HEK293 (cell line): ENCODE data around the gene CAT.

ENCODE experiments used
- CTCF ChIA-PET: fragments of 350-600 bp; formaldehyde crosslinking; extraction: SDS; loops from one replicate; lab custom pipeline; 2021; ENCODE audit warnings: antibody characterized with exemption; lab: Yijun Ruan, JAX
- POLR2A ChIA-PET: fragments of 300-600 bp; formaldehyde crosslinking; extraction: SDS; loops from one replicate; lab custom pipeline; 2020; ENCODE audit warnings: antibody characterized with exemption, inconsistent platforms; lab: Yijun Ruan, JAX
- H3K27ac ChIP-seq: fragments of 200-500 bp; sonication (Bioruptor generic); 2 replicates; pipeline ENCODE4 v1.5.1; 2014; ENCODE audit warnings: low read depth, low read length, control low read depth, inconsistent platforms; ENCODE audit errors: extremely low read depth
- H3K36me3 ChIP-seq, 2 experiments: fragments of 200-500 bp in 1 of 2; sonication (Bioruptor generic) in 1 of 2; 1 replicate in 1 of 2; 2 replicates in 1 of 2; pipeline ENCODE4 v1.5.1; 2014 to 2017; ENCODE audit warnings: inconsistent platforms in 2 of 2, low read length in 2 of 2; ENCODE audit not compliant: control insufficient read depth in 2 of 2, insufficient read depth in 1 of 2
- H3K4me1 ChIP-seq: fragments of 200-500 bp; sonication (Bioruptor generic); 2 replicates; pipeline ENCODE4 v1.5.1; 2014; ENCODE audit warnings: mild to moderate bottlenecking, low read length, inconsistent platforms; ENCODE audit not compliant: control insufficient read depth, insufficient read depth
- H3K4me3 ChIP-seq: 2 replicates; pipeline ENCODE4 v1.5.1; 2011; ENCODE audit warnings: low read depth, mild to moderate bottlenecking, control low read depth, low read length, moderate library complexity
- H3K9me3 ChIP-seq: fragments of 200-500 bp; sonication (Bioruptor generic); 2 replicates; pipeline ENCODE4 v1.5.1; 2014; ENCODE audit warnings: low read depth, low read length, inconsistent platforms; ENCODE audit not compliant: control insufficient read depth, insufficient read depth
- ATF2 ChIP-seq: fragments of 450-650 bp; formaldehyde crosslinking; IDR thresholded peaks from 2 replicates; pipeline ENCODE4 v1.5.1; 2016; ENCODE audit warnings: missing biosample characterization, missing genetic modification characterization, low read depth
- GLI4 ChIP-seq: fragments of 450-650 bp; formaldehyde crosslinking; IDR thresholded peaks from 2 replicates; pipeline ENCODE4 v1.5.1; 2016; ENCODE audit warnings: missing biosample characterization, missing genetic modification characterization
- GLIS1 ChIP-seq: fragments of 450-650 bp; formaldehyde crosslinking; IDR thresholded peaks from 2 replicates; pipeline ENCODE4 v1.5.1; 2016; ENCODE audit warnings: missing biosample characterization, missing genetic modification characterization
- GLIS2 ChIP-seq: fragments of 450-650 bp; formaldehyde crosslinking; IDR thresholded peaks from 2 replicates; pipeline ENCODE4 v1.5.1; 2016; ENCODE audit warnings: missing biosample characterization, missing genetic modification characterization
- HOXD13 ChIP-seq: sonication (generic); formaldehyde crosslinking; IDR thresholded peaks from 2 replicates; pipeline ENCODE4 v1.8.0; 2022; ENCODE audit warnings: missing genetic modification reagents, borderline replicate concordance
- KLF1 ChIP-seq: fragments of 450-650 bp; formaldehyde crosslinking; IDR thresholded peaks from 2 replicates; pipeline ENCODE4 v1.5.1; 2016; ENCODE audit warnings: missing biosample characterization, missing genetic modification characterization
- KLF16 ChIP-seq: fragments of 450-650 bp; formaldehyde crosslinking; IDR thresholded peaks from 2 replicates; pipeline ENCODE4 v1.5.1; 2017; ENCODE audit warnings: missing biosample characterization, missing genetic modification characterization
- KLF7 ChIP-seq: fragments of 450-650 bp; formaldehyde crosslinking; IDR thresholded peaks from 2 replicates; pipeline ENCODE4 v1.5.1; 2016; ENCODE audit warnings: missing biosample characterization, missing genetic modification characterization, borderline replicate concordance
- MYNN ChIP-seq: fragments of 450-650 bp; formaldehyde crosslinking; IDR thresholded peaks from 2 replicates; pipeline ENCODE4 v1.5.1; 2016; ENCODE audit warnings: missing biosample characterization, missing genetic modification characterization, borderline replicate concordance
- PRDM6 ChIP-seq: fragments of 450-650 bp; formaldehyde crosslinking; IDR thresholded peaks from 2 replicates; pipeline ENCODE4 v1.5.1; 2017; ENCODE audit warnings: missing biosample characterization, missing genetic modification characterization
- TSHZ1 ChIP-seq: fragments of 450-650 bp; formaldehyde crosslinking; IDR thresholded peaks from 2 replicates; pipeline ENCODE4 v1.5.1; 2016; ENCODE audit warnings: missing biosample characterization, missing genetic modification characterization, borderline replicate concordance
- ZNF280D ChIP-seq: fragments of 450-650 bp; formaldehyde crosslinking; IDR thresholded peaks from 2 replicates; pipeline ENCODE4 v1.5.1; 2016; ENCODE audit warnings: missing biosample characterization, missing genetic modification characterization
- ZNF324 ChIP-seq: fragments of 450-650 bp; formaldehyde crosslinking; IDR thresholded peaks from 2 replicates; pipeline ENCODE4 v1.5.1; 2016; ENCODE audit warnings: missing biosample characterization, missing genetic modification characterization
- ZNF366 ChIP-seq: fragments of 450-650 bp; formaldehyde crosslinking; conservative IDR thresholded peaks from 2 replicates; pipeline ENCODE4 v1.5.1; 2016; ENCODE audit warnings: missing biosample characterization, missing genetic modification characterization
- ZNF37A ChIP-seq: fragments of 450-650 bp; IDR thresholded peaks from 2 replicates; pipeline ENCODE4 v1.5.1; 2018; ENCODE audit warnings: missing biosample characterization, missing genetic modification characterization
- ZNF391 ChIP-seq: fragments of 450-650 bp; formaldehyde crosslinking; IDR thresholded peaks from 2 replicates; pipeline ENCODE4 v1.5.1; 2016; ENCODE audit warnings: low read depth, missing biosample characterization, missing genetic modification characterization, borderline replicate concordance
- ZNF558 ChIP-seq: fragments of 450-650 bp; formaldehyde crosslinking; IDR thresholded peaks from 2 replicates; pipeline ENCODE4 v1.5.1; 2016; ENCODE audit warnings: missing biosample characterization, missing genetic modification characterization
- ZNF600 ChIP-seq: fragments of 450-650 bp; formaldehyde crosslinking; IDR thresholded peaks from 2 replicates; pipeline ENCODE4 v1.5.1; 2016; ENCODE audit warnings: missing biosample characterization, missing genetic modification characterization
- ZNF645 ChIP-seq: fragments of 450-650 bp; formaldehyde crosslinking; IDR thresholded peaks from 2 replicates; pipeline ENCODE4; 2016; ENCODE audit warnings: missing biosample characterization, missing genetic modification characterization
- ZNF654 ChIP-seq: fragments of 450-650 bp; formaldehyde crosslinking; IDR thresholded peaks from 2 replicates; pipeline ENCODE4 v1.5.1; 2016; ENCODE audit warnings: low read depth, missing biosample characterization, missing genetic modification characterization
- ZNF707 ChIP-seq: fragments of 450-650 bp; formaldehyde crosslinking; IDR thresholded peaks from 2 replicates; pipeline ENCODE4 v1.5.1; 2016; ENCODE audit warnings: missing biosample characterization, missing genetic modification characterization
- ZSCAN16 ChIP-seq: fragments of 450-650 bp; formaldehyde crosslinking; IDR thresholded peaks from 2 replicates; pipeline ENCODE4 v1.5.1; 2016; ENCODE audit warnings: missing biosample characterization, missing genetic modification characterization
- ZSCAN5A ChIP-seq: fragments of 450-650 bp; formaldehyde crosslinking; IDR thresholded peaks from 2 replicates; pipeline ENCODE4 v1.5.1; 2016; ENCODE audit warnings: missing biosample characterization, missing genetic modification characterization

Gene CAT

GRCh38 chr11:34451053-34451452, 12.3 kb downstream of the CAT start:
- H3K4me1 ChIP-seq, result no peaks in the 10 kb centered on the region
- no peak for TF ChIP-seq ZSCAN16
- TF ChIP-seq ZNF37A, result no peak
- TF ChIP-seq TSHZ1, result no peak
- TF ChIP-seq ZNF600, result no peak
- TF ChIP-seq ATF2 (tag by site-specific recombination), result no peak
- no peak for TF ChIP-seq ZNF707 (tag by site-specific recombination)
- no peak for TF ChIP-seq KLF1 (tag by site-specific recombination)
- no peak for TF ChIP-seq GLIS2 (tag by site-specific recombination)
- no peak for TF ChIP-seq KLF16 (tag by site-specific recombination)
- TF ChIP-seq ZNF654 (tag by site-specific recombination), result no peak
- no peak for TF ChIP-seq ZNF366
- CTCF ChIA-PET, result interaction anchor here (3.1 kb wide), 1 partner anchor 42 kb away, joined by 8 read pairs; no protein-coding TSS in a partner anchor
- POLR2A ChIA-PET, result interaction anchor here (1.6 kb wide), 1 partner anchor 13 kb away, joined by 3 read pairs; no protein-coding TSS in a partner anchor
- H3K9me3 ChIP-seq, result no peaks in the 10 kb centered on the region
- no peak overlapping the region for H3K27ac ChIP-seq
- H3K4me3 ChIP-seq, result no peak overlapping the region
- H3K36me3 ChIP-seq, result peaks cover 13 to 67% of the 10 kb centered on the region in 2 experiments; a peak in 2 of 3 replicates

- Histone ChIP-seq H3K27ac (no peak overlapping the region), H3K4me1 (no peaks in the 10 kb centered on the region), H3K4me3 (no peak overlapping the region), H3K36me3 (peaks cover 19 to 92% of the 10 kb centered on the region in 2 experiments), H3K9me3 (no peaks in the 10 kb centered on the region)
- ChIA-PET POLR2A (no interaction called here), CTCF (interaction anchor here (0.6 to 1.1 kb wide), 3 partner anchors 36 to 647 kb away, joined by 3 read pairs; no protein-coding TSS in a partner anchor)
- TF ChIP-seq ZNF558 (tag by site-specific recombination) (no peak), ZNF391 (tag by site-specific recombination) (no peak), HOXD13 (CRISPR knock-in tag) (no peak), GLI4 (no peak), ZNF324 (tag by site-specific recombination) (no peak), KLF7 (tag by site-specific recombination) (no peak), GLIS1 (tag by site-specific recombination) (no peak), ZNF280D (tag by site-specific recombination) (no peak), ZNF645 (tag by site-specific recombination) (no peak), MYNN (tag by site-specific recombination) (no peak), PRDM6 (tag by site-specific recombination) (no peak), ZSCAN5A (no peak)
Observed at GRCh38 chr11:34454308-34455032, 15.7 kb downstream of the CAT start.
